Rectal smooth muscle tissue (tissue), 1 donor: ENCODE results near the gene VAV2.

Source experiments
- H3K27ac ChIP-seq: one replicate; pipeline ENCODE4 v1.7.0; 2013; ENCODE audit warnings: low read depth, low read length, inconsistent platforms
- H3K27me3 ChIP-seq: one replicate; pipeline ENCODE4 v1.7.0; 2013; ENCODE audit warnings: low read length; ENCODE audit not compliant: control insufficient read depth, insufficient read depth
- H3K36me3 ChIP-seq: one replicate; pipeline ENCODE4 v1.7.0; 2013; ENCODE audit warnings: low read length; ENCODE audit not compliant: control insufficient read depth, insufficient read depth
- H3K4me1 ChIP-seq: one replicate; pipeline ENCODE4 v1.7.0; 2013; ENCODE audit warnings: low read length; ENCODE audit not compliant: control insufficient read depth, insufficient read depth
- H3K4me3 ChIP-seq: one replicate; pipeline ENCODE4 v1.7.0; 2013; ENCODE audit warnings: low read length
- H3K9ac ChIP-seq: one replicate; pipeline ENCODE4 v1.7.0; 2013; ENCODE audit warnings: low read length

The VAV2 gene

DNA sequence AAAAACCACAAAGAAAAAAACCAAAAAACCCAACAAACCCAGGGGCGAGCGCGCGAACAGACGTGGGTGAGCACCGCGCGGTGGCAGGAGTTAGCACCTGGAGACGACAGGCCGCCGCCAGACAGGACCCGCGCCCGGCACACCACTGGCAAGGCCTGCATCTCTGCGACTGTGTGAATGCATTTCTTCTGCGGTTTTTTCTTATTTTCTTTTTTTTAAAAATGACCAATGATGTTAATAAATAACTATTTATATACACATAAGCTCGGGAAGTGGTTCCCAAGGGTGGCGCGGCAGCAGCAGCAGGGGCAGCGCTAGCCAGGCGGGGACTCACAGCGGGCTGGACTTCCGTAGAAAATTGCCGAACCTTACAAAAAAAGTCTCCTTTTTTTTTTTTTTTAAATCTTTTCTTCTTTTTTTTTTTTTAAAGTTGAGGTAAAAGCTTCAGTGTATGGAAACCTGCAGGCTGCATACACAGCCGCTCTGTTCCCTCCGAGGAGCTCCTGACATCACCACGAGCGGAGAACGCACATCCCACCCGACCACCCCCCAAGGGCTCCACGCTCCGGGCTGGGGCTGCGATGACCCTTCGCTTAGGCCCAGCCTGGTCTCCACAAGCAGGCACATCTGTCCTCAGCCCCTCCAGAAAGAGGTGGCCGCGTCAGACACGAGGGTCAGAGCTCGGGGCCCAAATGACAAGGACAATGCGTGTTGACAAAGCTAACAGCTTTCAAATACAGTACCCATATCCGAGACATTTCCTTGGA, 40.5 kb upstream of the VAV2 start:
- Histone ChIP-seq H3K4me1 (no peaks in the 10 kb centered on the region), H3K4me3 (no peak overlapping the region), H3K27ac (no peak overlapping the region), H3K9ac (no peak overlapping the region), H3K36me3 (peaks cover 44% of the 10 kb centered on the region), H3K27me3 (no peaks in the 10 kb centered on the region)

DNA sequence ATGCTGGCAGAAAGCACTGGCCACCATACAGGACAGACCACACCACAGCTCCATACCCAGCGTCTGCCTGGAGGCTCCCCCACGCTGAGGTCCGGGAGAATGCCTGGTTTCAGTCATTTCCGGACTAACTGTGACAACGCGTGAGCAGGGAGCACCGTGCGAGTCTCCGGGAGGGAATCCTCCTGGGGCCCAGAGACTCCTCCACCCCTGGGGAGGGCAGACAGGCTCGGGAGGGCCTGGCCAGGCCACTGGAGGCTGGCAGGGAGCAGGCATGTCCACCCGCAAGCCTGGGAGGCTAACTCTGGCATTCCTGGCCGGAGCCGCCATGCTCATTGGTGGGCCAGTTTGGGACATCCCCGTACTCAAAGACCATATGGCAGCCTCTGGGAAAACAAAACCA, 39.7 kb upstream of the VAV2 start:
- H3K9ac ChIP-seq = no peak overlapping the region
- no peaks in the 10 kb centered on the region for H3K4me1 ChIP-seq
- H3K36me3 ChIP-seq = peaks cover 46% of the 10 kb centered on the region
- no peak overlapping the region for H3K4me3 ChIP-seq
- H3K27ac ChIP-seq = no peak overlapping the region
- no peaks in the 10 kb centered on the region for H3K27me3 ChIP-seq

DNA sequence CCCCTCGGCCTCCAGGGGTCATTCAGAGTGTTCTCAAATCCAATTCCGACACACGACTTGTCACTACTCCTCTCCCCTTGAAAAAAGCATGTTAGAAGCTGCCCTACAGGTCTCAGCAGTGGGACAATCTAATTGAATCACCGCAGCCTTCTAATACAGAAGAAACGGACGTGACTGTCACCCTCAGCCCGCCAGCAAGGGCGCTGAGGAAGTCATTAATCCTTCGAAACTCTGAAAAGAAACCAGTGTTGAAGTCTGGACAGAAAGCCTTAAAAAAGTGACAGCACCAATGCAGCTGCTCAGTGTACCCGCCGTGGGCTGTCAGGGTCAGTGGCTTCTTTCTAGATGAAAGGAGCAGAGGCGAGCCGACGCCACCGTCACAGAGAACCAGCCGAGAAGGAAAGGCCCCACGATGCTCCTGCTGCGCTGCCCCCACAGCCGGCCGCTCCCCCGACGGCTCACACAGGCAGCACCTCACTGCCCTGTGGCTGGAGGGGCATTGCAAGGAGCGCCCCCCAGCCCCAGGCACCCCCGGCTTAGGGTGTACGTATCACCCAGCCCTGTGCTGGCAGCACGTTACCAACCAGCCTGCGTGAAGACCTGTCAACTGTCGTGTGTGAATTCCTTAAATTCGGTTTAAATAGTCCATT, 38.8 kb upstream of the VAV2 start:
- Histone ChIP-seq H3K36me3 (peaks cover 40% of the 10 kb centered on the region), H3K27me3 (no peaks in the 10 kb centered on the region), H3K27ac (no peak overlapping the region)

DNA sequence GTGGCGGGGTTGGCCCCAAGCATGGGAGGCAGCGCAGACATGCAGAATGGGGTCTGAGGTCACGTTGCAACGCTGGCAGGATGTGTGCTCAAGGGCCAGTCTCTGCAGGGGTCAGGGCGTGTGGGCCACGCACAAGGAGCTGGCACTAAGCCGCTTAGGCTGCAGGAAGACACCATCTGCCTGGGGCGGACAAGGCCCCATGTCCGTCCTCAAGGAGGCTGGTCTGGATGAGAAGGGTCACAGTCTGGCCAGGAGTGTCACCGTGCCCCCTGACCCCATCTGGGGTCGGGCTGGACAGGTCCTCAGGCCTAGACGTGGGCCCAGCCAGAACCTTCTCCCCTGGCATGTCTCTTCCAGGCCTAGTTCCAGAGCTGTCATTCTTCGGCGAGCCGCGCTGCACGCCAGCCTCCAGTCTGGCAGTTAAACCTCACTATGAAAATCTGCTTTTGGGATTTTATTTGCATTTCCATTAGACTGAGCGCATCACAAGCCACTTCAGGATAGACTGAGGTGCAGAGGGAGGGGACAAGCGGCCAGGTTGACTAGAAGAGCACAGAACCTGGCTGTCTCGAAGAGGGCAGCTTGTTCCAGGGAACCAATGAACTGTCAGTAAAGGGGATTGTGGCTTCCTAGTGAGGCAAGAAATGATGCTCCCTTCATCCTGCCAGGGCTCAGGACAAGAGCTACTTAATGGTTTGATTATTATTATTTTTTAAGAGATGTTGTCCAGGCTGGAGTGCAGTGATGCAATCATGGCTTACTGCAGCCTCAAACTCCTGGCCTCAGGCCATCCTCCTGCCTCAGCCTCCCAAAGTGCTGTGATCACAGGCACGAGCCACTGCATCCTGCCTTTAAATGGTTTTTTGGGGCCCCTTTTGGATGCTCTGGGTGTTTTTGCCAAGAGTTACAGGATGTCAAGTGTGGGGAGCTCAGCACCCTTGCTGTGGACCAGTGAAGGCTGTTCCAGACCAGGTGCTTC, 37.4 kb upstream of the VAV2 start:
- Histone ChIP-seq H3K27me3 (no peaks in the 10 kb centered on the region), H3K9ac (no peak overlapping the region), H3K36me3 (peaks cover 31% of the 10 kb centered on the region), H3K4me1 (peaks cover 6% of the 10 kb centered on the region), H3K27ac (no peak overlapping the region), H3K4me3 (no peak overlapping the region)

More for the DNA sequence above, 38.8 kb upstream of the VAV2 start:
- H3K9ac ChIP-seq = no peak overlapping the region
- H3K4me1 ChIP-seq = peaks cover 5% of the 10 kb centered on the region
- no peak overlapping the region for H3K4me3 ChIP-seq

DNA sequence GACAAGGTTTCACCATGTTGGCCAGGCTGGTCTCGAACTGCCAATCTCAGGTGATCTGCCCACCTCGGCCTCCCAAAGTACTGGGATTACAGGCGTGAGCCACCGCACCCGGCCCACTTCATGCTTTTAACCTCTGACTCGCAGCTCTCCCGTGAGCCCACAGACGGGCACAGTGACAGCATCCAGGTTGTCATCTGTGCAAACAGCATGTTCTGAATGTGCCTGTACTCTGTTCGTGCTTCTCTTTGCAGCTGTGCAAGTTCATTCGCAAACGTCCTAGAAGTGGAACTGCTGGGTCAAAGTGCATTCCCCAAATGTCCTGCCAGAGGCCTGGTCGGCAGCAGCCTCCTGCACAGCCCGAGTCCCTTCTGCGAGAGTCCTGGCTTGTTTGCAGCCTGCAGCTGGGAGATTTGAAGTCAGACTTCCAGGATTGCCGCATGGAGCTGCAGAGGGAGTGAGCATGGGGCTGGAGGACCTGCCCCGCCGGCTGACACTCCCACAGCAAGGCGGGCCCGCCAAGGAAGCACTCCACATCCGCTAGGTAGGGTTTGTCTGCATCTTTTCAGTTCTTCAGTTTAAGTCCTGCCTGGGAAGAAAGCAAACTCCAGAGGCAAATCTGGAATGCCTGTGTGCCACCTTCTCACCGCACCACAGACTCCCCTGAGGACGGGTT, 36.6 kb upstream of the VAV2 start:
- Histone ChIP-seq H3K4me3 (no peak overlapping the region), H3K27me3 (no peaks in the 10 kb centered on the region), H3K36me3 (peaks cover 22% of the 10 kb centered on the region), H3K27ac (no peak overlapping the region), H3K4me1 (peaks cover 9% of the 10 kb centered on the region), H3K9ac (no peak overlapping the region)

DNA sequence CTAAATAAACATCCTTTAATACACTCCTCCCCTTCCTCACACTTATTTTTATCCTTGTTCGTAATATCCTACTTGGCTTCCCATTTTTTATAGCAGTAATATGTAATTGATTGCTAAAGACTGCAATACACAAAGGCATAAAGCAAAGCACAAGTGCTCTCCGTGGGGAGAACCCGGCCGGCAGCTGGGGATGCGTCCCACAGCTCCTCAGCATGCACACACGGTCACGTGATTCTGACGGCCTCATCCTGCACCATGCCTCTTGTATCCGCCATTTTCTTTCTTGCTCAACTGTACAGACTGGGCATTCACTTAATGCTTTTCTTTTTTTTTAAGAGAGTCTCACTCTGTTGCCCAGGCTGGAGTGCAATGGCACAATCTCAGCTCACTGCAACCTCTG, 36.0 kb upstream of the VAV2 start:
- H3K27me3 ChIP-seq = no peaks in the 10 kb centered on the region
- no peak overlapping the region for H3K4me3 ChIP-seq
- no peak overlapping the region for H3K27ac ChIP-seq
- H3K36me3 ChIP-seq = peaks cover 16% of the 10 kb centered on the region
- H3K9ac ChIP-seq = no peak overlapping the region
- H3K4me1 ChIP-seq = peaks cover 9% of the 10 kb centered on the region

DNA sequence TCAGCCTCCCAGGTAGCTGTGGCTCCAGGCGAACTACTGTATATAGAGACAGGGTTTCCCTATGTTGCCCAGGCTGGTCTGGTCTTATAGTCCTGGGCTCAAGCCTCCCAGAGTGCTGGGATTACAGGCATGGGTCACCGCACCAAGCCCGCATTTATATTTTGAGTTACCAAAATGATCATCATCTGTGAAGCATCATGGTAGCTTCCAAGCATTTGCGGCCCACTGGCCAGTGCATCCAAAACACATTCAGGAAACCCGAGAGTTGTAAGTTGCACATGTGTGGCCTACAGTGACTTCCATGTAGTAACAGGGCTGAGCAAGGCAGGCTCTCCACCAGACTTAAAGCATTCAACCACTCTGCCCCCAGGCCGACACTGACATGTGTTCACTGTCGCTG, 35.4 kb upstream of the VAV2 start:
- no peaks in the 10 kb centered on the region for H3K27me3 ChIP-seq
- H3K36me3 ChIP-seq = peaks cover 13% of the 10 kb centered on the region
- H3K4me3 ChIP-seq = no peak overlapping the region
- no peak overlapping the region for H3K27ac ChIP-seq
- H3K9ac ChIP-seq = no peak overlapping the region
- H3K4me1 ChIP-seq = peaks cover 9% of the 10 kb centered on the region

DNA sequence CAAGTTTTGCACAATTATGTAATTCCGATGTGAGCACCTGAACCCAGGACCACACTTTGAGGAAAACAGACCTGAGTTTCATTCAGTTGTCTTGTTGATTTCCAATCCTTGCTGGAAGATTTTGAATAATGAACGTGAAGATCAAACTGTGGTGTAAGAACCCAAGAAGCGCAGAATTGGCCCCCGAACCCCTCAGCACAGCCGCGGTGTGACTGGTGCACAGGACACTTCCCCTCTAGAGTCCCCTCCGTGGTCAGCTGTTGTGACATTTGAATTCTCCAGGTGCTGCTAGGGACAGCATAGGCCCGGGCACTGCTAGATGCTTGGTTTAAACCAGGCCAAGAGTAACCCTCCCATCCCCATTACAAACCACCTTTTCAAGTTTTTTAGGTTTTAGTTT, 34.9 kb upstream of the VAV2 start:
- H3K27ac ChIP-seq = no peak overlapping the region
- peaks cover 9% of the 10 kb centered on the region for H3K4me1 ChIP-seq
- H3K27me3 ChIP-seq = no peaks in the 10 kb centered on the region
- no peak overlapping the region for H3K9ac ChIP-seq
- peaks cover 13% of the 10 kb centered on the region for H3K36me3 ChIP-seq
- no peak overlapping the region for H3K4me3 ChIP-seq

DNA sequence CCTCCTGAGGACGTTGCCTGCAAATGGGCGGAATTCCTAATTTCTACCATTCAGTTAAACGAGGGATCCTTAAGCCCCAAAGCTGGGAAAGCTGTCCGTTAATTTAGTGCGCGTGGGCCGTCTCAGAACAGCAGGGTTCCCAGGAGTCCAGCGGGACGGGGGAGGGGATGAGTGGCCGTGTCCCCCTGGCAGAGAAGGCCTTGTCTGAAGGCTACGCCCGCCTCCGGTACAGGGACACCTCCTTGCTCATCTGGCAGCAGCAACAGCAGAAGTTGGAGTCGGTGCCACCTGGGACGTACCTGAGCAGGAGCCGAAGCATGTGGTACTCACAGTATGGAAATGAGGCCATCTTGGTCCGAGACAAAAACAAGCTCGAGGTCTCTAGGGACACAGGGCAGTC, 34.5 kb upstream of the VAV2 start:
- no peak overlapping the region for H3K4me3 ChIP-seq
- peaks cover 11% of the 10 kb centered on the region for H3K36me3 ChIP-seq
- H3K9ac ChIP-seq = no peak overlapping the region
- H3K4me1 ChIP-seq = peaks cover 9% of the 10 kb centered on the region
- H3K27ac ChIP-seq = no peak overlapping the region
- no peaks in the 10 kb centered on the region for H3K27me3 ChIP-seq

DNA sequence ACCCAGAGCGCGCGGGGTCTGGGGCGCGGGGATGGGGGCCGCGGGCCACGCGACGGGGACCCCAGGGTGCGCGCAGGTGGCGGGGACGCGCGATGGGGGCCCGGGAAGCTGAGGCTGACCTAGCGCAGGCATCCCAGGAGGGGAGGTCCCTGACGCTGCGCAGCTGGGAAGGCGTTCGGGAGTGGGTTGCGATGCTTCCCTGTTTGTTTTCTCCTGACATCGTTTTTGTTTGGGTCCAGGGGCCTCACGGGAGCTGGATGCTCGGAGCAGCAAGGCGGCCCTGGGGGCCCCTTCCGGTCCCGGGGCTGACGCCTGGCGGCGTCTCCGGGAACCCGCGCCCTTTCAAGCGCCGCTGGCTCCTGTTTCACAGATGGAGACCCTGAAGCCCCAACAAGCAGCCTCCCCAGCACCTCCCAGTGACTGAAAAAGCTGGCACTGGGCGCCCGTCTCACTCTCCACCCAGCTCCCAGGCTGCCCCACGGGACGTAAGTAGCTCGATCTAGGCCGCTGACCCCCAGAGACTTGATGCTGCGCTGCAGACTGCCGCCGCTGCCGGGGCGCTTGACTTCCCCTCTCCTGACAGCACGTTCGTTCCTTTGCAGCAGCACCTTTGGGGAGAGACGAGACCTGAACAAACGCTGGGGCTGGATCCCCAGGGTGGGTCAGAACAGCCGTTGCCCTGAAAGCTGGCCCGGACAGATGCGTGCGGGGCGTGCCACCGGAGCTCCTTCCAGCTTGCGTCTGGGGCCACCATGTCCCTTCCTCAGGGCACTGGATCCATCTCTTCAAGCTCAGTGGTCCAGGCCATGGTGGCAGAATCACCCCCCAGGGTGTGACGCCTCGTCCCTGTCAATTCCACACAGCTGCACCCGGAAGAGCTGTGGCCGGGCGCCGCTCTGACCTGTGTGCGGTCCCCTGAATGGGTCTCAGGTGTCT, 33.8 kb upstream of the VAV2 start:
- Histone ChIP-seq H3K36me3 (peaks cover 7% of the 10 kb centered on the region), H3K4me1 (peaks cover 9% of the 10 kb centered on the region), H3K4me3 (peak overlapping the region; percentile 87), H3K27ac (peak overlapping the region; percentile 55), H3K27me3 (no peaks in the 10 kb centered on the region), H3K9ac (no peak overlapping the region)

DNA sequence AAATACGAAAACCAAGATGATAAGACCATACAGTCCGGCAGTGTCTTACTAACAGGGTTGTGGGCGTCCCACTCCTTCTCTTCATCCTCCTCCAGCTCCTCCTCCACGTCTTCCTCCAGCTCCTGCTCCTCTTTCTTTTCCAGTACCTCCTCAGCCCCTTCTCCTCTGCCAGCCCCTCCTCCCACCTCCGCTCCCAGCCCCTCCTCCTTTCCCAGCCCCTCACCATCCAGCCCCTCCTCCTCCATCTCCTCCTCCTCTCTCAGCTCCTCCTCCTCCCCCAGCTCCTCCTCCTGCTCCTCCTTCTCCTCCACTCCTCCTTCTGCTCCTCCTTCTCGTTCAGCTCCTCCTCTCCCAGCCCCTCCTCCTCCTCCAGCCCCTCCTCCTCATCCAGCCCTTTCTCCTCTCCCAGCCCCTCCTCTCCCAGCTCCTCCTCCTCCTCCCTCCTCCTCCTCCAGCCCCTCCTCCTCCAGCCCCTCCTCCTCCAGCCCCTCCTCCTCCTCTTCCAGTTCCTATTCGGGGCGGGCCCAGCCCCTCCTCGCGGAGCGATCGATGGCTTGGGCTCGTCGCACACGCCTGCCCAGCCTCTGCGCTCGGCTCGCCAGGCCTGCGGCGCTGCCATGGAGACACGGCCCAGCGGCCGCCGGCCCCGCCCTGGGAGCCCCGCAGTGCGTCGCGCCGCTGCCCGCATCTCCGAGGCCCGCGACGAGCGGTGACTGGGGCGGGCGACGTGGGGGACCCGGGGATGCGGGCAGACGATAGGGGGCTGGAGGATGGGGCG, 32.9 kb upstream of the VAV2 start, which contains the start of gene BRD3OS:
BRD3OS (plus strand) TSS at position 654 of the 778 bp plus-strand sequence. CDS start 1,267 bp downstream, outside the sequence.
- no peak within 1 kb of the TSS for H3K9ac ChIP-seq
- H3K27ac ChIP-seq = peak within 1 kb of the TSS; percentile 55
- peaks cover 9% of the 10 kb centered on the region for H3K4me1 ChIP-seq
- no peaks in the 10 kb centered on the region for H3K27me3 ChIP-seq
- peak within 1 kb of the TSS; percentile 87 for H3K4me3 ChIP-seq
- peaks cover 7% of the 10 kb centered on the region for H3K36me3 ChIP-seq
